ENCODE results near the gene GFAP. TPM values are rescaled to one million over a fixed set of nuclear protein-coding genes. Genes with fewer than 3 reads are reported as not detected.

Gene GFAP
- total and polyA plus RNA-seq, 2 experiments from 2014 or later: 0.10 TPM; not detected in 1

DNA sequence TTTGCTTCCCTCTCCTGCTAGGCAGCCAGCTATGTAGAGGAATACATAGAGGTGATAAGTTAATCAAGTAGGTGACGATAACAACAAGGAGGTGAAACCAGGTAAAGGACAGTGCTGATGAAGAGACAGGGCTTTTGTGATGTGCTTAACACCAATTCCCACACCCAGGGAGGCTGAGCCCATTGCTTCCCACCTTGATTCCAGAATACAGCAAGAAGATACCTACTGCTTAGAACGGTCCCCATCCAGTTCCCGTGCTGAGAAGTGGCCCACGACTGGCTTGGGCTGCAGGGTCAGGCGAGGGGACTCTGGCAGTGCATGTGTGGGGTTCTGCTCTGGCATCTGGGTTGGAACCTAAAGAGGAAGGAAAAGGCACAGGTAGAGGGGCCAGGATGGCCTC, 16.1 kb upstream of the GFAP start:
- no peaks in the 10 kb centered on the region for H3K79me2 ChIP-seq
- no peaks in the 10 kb centered on the region for H3K4me1 ChIP-seq (ENCODE audit: insufficient read depth)
- H2AFZ ChIP-seq: no peak overlapping the region
- H3K4me2 ChIP-seq: no peak overlapping the region
- no peak overlapping the region for H3K4me3 ChIP-seq
- 95% methylated on average over 5 of the region's 5 CpGs for WGBS (ENCODE audit: low lambda C conversion rate, missing lambda C conversion rate)
- H3K9me2 ChIP-seq (replicated peaks; ENCODE audit: insufficient read depth): no peaks in the 10 kb centered on the region
- H3K9me3 ChIP-seq (ENCODE audit: low read depth): no peaks in the 10 kb centered on the region
- no peak overlapping the region for H3K27ac ChIP-seq
- TF ChIP-seq, protein P1, sequence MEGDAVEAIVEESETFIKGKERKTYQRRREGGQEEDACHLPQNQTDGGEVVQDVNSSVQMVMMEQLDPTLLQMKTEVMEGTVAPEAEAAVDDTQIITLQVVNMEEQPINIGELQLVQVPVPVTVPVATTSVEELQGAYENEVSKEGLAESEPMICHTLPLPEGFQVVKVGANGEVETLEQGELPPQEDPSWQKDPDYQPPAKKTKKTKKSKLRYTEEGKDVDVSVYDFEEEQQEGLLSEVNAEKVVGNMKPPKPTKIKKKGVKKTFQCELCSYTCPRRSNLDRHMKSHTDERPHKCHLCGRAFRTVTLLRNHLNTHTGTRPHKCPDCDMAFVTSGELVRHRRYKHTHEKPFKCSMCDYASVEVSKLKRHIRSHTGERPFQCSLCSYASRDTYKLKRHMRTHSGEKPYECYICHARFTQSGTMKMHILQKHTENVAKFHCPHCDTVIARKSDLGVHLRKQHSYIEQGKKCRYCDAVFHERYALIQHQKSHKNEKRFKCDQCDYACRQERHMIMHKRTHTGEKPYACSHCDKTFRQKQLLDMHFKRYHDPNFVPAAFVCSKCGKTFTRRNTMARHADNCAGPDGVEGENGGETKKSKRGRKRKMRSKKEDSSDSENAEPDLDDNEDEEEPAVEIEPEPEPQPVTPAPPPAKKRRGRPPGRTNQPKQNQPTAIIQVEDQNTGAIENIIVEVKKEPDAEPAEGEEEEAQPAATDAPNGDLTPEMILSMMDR (IDR thresholded peaks at IDR 0.05; ENCODE audit: poor library complexity): no peak
- no peak for TF ChIP-seq EZH2phosphoT487 (IDR thresholded peaks at IDR 0.05; ENCODE audit: low read depth, severe bottlenecking, unreplicated experiment)
- no peak for TF ChIP-seq EZH2 (IDR thresholded peaks at IDR 0.05; ENCODE audit: borderline replicate concordance)
- no peaks in the 10 kb centered on the region for H4K20me1 ChIP-seq (ENCODE audit: insufficient read depth, poor library complexity, severe bottlenecking)
- DNase-seq (ENCODE audit: low spot score): no peak
- no peaks in the 10 kb centered on the region for H3K27me3 ChIP-seq
- no peaks in the 10 kb centered on the region for H3K36me3 ChIP-seq (replicated peaks; ENCODE audit: insufficient read depth, low read depth)

DNA sequence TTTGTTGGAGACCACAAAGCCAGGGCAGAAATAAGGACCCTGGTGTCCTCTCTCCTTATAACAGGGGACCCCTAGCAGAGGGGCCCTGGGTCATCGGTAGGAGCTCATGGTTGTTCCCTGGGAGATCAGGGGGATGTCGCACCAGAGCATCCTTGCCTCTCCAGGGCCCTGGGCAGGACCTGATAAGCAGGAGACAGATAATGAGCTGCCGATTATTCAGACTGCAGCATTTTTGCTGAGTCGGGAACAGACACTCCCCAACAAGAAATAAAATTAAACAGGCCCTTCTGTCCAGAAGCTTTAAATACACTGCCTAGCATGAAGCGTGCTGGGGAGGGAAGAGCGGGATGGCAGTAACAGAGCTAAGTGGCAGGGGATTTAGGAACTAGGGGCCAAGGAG, 15.4 kb upstream of the GFAP start:
- no peaks in the 10 kb centered on the region for H3K36me3 ChIP-seq (replicated peaks; ENCODE audit: insufficient read depth, low read depth)
- H3K4me3 ChIP-seq: no peak overlapping the region
- H3K27ac ChIP-seq: no peak overlapping the region
- no peaks in the 10 kb centered on the region for H3K9me3 ChIP-seq (ENCODE audit: low read depth)
- H3K4me2 ChIP-seq: no peak overlapping the region
- no peak for DNase-seq (ENCODE audit: low spot score)
- H3K9me2 ChIP-seq (replicated peaks; ENCODE audit: insufficient read depth): no peaks in the 10 kb centered on the region
- H3K4me1 ChIP-seq (ENCODE audit: insufficient read depth): no peaks in the 10 kb centered on the region
- H3K79me2 ChIP-seq: no peaks in the 10 kb centered on the region
- TF ChIP-seq EZH2 (IDR thresholded peaks at IDR 0.05; ENCODE audit: borderline replicate concordance) (no peak), EZH2phosphoT487 (IDR thresholded peaks at IDR 0.05; ENCODE audit: low read depth, severe bottlenecking, unreplicated experiment) (no peak)
- TF ChIP-seq, protein P1 (IDR thresholded peaks at IDR 0.05; ENCODE audit: poor library complexity): no peak
- H2AFZ ChIP-seq: no peak overlapping the region
- no peaks in the 10 kb centered on the region for H4K20me1 ChIP-seq (ENCODE audit: insufficient read depth, poor library complexity, severe bottlenecking)
- no peaks in the 10 kb centered on the region for H3K27me3 ChIP-seq
- 81% methylated on average over 6 of the region's 6 CpGs for WGBS (ENCODE audit: low lambda C conversion rate, missing lambda C conversion rate)

DNA sequence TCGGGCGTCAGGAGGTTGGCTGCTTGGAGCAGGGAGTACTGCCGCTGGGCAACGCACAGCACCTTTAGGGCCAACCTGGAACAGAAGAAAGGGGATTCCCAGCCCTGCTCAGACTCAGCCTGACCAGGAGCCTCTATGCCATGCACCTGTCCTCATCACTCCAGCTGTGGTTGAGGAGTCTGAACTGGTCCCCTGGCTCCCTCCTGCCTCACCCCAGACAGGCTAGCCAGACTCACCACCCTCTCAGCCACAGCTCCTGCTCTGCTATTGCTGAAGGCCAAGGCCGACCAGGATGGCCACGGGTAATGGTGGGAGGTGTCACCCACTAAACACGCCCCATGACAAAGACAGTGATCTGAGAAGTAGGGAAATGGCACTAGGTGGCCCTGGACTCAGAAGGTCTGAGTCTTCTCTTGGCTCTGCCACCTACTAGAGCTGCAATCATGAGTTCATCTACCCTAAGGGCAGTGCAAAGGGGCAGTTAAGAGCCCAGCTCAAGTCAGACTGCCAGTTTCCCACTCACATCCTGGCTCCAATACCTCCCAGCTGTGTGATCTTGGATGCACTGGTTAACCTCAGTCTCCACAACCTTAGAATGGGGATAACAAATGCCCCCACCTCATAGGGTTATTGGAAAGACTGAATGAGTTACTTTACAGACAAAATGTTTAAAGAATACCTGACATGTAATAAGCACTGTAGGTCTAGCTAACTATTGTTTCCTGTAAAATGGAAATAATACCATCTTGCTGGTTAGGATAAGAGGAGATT, 13.8 kb upstream of the GFAP start:
- 94% methylated on average over 7 of the region's 7 CpGs for WGBS (ENCODE audit: low lambda C conversion rate, missing lambda C conversion rate)
- Histone ChIP-seq H3K36me3 (replicated peaks; ENCODE audit: insufficient read depth, low read depth) (no peaks in the 10 kb centered on the region), H3K27ac (no peak overlapping the region)

More for the DNA sequence above, 13.8 kb upstream of the GFAP start:
- no peak overlapping the region for H2AFZ ChIP-seq
- no peaks in the 10 kb centered on the region for H3K4me1 ChIP-seq (ENCODE audit: insufficient read depth)
- H3K79me2 ChIP-seq: no peaks in the 10 kb centered on the region
- no peaks in the 10 kb centered on the region for H3K27me3 ChIP-seq
- no peak overlapping the region for H3K4me3 ChIP-seq
- no peaks in the 10 kb centered on the region for H3K9me2 ChIP-seq (replicated peaks; ENCODE audit: insufficient read depth)
- no peaks in the 10 kb centered on the region for H3K9me3 ChIP-seq (ENCODE audit: low read depth)
- no peak for TF ChIP-seq EZH2 (IDR thresholded peaks at IDR 0.05; ENCODE audit: borderline replicate concordance)
- TF ChIP-seq EZH2phosphoT487 (IDR thresholded peaks at IDR 0.05; ENCODE audit: low read depth, severe bottlenecking, unreplicated experiment): no peak
- TF ChIP-seq, protein P1 (IDR thresholded peaks at IDR 0.05; ENCODE audit: poor library complexity): no peak
- no peak overlapping the region for H3K4me2 ChIP-seq
- no peak for DNase-seq (ENCODE audit: low spot score)
- no peaks in the 10 kb centered on the region for H4K20me1 ChIP-seq (ENCODE audit: insufficient read depth, poor library complexity, severe bottlenecking)
